Middle frontal gyrus (tissue), 1 donor: ENCODE measurements around the gene PSMB8.
A peak's percentile ranks its signal among the peaks of the same experiment; 100 is the strongest.

Source experiments
- DNase-seq: peaks from one replicate; pipeline ENCODE4 v3.0.0-alpha.2; 2015; ENCODE audit warnings: low spot score; ENCODE audit errors: extremely low spot score

PSMB8 gene

DNA sequence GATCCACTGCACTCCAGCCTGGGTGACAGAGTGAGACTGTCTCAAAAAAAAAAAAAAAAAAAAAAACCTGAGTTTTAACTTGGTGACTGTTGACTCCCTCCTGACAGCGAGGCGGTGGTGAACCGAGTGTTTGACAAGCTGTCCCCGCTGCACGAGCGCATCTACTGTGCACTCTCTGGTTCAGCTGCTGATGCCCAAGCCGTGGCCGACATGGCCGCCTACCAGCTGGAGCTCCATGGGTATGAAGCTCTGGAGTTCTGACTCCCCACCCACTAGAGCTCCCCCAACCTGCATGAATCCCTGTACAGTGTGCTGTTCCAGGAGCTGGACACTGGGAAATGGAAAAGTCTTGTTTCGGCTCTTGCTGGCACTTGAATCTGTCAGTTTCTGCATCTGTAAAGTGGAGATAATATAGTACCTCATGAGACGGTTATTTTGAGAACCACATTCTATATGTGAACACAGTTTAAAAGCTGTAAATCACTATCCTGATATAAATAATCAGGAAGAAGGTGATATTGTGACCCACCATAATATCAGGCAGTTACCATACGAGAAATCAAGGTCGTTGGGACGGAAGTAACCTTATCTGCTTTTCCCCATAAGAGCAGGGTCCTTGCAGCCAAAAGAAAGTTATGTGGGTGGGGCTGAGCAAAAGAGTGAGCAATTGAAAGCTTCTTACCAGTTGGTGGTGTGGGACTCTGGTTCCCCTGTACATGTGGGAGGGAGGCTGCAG lies 13.5 kb upstream of the PSMB8 start:
- DNase-seq, result no peak

DNA sequence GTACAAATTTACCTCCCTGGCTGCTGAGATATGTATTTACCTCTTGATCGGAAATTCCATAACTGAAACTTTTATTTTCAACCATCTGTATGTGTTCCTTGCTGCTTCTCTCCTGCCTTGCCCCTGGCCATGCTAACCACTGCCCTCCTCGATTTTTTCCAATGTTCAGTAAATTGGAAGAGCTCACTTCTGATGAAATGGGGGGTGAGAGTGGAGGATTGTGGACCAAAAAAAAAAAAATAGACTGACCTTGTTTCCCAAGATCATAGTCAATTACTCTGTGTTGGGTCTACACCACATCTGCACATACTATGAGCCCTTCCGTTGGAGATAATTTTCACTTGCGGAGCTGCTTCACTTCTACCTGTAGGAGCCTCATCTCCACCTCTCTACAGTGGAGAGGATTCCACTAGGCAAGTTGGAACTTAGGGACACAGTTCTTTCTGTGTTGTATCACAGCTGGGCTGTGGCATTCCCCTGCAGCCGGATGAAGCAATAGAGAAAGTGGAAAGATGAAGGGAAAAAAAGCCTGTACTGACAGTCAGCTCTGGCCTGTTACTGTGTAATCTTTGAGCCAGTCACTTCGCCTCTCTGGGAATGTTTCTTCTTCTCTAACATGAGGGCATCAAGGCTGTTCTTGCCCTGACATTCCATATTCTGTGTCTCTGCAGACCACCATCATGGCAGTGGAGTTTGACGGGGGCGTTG lies 11.8 kb upstream of the PSMB8 start:
- DNase-seq, result no peak

DNA sequence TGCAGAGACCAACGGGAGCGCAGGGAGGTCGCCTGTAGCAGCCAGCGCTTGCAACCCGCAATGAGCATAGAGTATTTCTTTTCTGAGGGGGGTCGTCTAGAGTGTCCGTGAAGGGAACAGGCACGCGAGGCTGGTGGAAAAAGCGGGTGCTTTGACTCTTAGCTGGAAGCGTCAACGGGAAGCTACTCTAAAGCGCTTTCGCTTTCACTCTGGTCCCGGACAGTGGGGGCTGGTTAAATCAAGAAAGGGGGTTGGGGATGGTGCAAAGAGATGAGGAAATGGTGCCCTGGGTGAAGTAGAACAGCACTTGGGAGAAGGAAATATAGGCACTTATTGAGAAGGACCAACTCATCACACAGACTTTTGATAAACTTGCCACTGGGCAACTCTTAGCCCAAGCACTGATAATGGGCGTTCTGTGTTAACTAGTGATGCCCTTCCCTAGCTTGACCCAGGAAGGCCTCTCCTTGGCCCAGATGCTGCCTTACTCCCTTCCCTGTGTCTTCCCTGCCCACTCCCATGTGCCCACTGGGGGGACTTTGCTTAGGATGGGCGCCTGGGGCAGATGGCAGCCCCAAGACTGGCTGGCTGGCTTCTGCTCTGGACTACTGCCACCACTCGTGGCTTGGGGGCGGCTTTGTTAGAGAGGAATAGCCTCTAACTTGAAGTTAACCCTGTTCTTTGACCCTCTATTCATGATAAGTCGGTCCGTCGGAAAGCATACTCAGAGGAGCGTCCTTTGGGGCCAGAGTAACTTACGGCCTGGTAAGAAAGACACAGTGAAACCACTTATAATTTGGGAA lies 10.7 kb upstream of the PSMB8 start:
- no peak for DNase-seq

DNA sequence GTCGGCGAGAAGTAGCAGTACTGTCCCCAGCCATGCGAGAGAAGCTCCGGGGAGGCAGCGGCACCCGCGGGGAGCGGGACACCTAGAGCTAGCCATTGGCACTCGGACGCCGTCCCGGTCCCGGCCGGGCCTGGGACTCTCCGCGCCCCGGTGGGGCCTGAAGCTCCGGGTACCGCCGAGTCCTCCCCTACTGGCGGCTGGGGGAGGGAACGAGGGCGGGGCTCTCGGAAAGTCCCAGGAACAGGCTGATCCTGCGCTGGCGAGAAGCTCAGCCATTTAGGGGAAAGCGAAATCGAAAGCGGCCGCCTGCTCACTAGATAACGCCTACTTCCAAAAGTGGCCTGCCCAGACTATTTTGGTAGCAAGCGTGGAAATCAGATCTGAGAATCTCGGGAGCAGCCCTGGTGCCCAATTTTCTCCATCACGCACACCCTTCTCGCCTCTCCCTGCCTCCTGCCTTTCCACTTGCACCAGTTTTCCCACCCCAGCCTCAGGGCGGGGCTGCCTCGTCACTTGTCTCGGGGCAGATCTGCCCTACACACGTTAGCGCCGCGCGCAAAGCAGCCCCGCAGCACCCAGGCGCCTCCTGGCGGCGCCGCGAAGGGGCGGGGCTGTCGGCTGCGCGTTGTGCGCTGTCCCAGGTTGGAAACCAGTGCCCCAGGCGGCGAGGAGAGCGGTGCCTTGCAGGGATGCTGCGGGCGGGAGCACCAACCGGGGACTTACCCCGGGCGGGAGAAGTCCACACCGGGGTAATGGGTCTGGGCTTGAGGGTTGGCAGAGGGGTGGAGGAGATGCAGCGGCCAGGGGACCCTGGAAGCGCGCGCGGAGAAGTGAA lies 9.9 kb upstream of the PSMB8 start, which contains the start of the genes PSMB9 and TAP1:
Gene PSMB9, plus strand, starts transcription at position 652 of the 835 bp plus-strand sequence. Its CDS starts 38 bp downstream, at position 690.
Gene TAP1, minus strand, starts transcription at position 164 of the 835 bp plus-strand sequence. Its CDS starts 68 bp downstream, at position 96.
- DNase-seq, result peak; percentile 91

DNA sequence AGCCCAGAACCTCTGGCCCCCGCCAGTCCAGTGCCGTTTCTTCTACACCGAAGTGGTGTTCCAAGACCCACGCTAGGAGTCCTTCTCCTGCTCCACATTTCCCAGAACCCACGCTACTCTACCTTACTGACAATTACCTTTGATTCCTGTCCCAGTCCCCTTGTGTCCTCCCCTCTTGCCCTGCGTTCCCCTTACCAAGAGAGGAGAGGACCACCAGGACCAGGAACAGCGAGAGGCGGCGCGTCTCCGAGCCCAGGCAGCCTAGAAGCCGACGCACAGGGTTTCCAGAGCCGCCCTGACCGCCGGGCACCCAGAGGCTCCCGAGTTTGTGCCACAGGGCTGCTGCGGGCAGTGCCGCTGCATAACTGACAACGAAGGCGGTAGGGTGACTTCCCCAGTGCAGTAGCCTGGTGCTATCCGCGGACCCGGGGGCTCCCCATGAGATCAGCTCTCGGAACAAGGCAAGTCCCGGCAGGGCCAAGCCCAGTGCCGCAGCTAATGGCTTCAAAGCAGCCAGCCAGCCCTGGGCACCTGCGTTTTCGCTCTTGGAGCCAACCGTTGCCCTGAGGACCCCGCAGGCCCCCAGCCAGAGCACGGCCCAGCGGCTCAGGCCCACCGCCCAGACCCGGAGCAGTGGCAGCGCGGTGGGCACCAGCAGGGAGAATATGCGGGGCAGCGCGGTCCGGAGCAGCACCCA lies 9.1 kb upstream of the PSMB8 start:
- DNase-seq, result no peak

DNA sequence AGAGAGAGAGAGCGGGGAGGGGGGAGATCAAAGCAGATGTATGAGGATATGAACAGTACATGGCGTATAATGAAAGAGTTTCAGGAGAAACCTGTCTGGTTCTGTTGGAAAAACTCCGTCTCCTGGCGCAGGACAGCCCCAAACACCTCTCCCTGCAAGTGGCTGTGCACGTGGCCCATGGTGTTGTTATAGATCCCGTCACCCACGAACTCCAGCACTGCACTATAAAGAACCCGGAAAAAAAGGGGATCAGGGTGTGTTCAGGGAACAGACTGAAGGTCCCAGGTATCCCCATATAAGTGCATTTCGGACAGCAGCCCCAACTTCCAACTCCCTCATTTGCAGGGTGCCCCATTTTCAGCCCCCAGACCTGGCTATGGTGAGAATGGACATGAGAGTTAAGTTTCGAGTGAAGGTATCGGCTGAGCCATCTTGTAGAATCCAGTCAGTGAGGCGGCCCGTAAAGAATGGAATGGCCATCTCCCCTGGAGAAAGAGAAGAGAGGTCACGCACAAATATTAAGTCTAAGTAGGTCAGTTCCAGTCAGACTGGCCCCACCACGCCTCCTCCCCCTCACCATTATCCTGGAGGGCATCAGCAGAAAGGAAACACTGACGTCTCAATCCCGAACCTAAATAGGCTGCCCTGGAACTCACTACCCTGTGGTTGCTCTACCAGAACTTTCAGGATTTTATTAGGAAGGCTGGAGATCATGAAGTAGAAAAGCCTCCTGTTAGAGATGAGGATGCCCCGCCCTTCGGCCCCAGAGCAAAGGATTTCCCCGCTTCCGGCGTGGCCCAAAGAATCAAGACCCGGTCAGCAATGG lies 8.4 kb upstream of the PSMB8 start:
- no peak for DNase-seq

DNA sequence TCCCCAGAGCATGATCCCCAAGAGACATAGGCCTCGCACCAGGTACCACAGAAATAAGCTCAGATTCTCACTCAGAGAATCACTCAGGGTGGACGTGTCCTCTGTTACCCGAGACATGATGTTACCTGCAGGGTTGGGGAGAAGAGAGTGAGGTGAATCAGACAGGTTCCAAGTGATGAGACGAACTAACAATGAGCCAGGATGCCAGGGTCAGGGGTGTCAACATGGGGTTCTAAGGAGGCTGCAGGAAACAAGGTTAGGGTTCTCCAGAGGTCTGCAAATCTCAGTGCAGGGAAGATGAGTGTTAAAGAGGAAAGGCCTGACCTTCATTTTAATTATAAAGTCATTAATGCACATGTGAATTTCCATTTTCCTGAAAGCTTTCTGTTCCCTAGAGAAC lies 7.2 kb upstream of the PSMB8 start:
- DNase-seq, result no peak

DNA sequence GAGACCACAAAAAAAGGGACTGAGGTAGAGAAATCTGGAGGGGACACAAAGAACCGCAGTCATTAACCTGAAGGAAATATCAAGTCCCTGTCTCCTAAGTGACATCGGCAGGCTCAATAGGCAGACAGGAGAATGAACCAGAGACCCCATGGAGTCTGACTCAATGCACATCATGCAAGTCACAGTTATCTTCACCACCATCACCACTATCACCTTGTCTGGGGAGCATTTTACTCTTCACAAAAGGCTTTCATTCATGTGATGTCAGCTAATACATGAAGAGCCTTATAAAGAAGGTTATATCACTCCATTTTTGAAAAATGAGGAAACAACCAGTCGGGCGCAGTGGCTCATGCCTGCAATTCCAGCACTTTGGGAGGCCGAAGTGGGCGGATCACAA lies 5.3 kb upstream of the PSMB8 start:
- no peak for DNase-seq

DNA sequence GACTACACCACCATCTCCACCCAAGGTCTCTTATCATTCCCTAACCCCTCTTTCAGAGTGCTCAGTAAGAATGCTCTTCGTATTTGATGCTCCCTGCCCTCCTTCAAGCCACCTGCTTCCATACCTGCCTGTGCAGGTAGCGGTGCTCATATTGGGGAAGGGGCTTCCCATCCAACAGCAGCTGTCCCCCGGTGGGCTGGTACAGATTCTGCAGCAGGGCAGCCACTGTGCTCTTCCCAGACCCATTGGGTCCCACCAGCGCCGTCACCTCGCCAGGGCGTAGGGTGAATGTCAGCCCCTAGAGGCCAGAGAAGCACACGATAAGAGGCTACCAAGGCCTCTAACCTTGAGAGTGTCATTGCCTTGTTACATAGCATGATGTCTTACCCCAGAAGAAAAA lies 3.9 kb upstream of the PSMB8 start:
- no peak for DNase-seq

DNA sequence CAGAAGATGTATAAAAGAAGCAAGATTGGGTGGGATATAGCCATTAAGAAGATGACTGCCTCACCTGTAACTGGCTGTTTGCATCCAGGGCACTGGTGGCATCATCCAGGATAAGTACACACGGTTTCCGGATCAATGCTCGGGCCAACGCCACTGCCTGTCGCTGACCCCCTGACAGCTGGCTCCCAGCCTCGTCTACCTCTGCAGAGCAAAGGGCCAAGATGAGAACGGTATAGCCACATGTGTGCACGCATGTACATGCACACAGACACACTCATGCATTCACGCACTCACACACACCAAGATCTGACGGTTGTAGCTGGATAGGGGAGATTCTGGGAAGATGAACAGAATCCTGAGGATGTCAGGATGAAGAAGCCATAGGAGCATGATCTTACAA lies 3.2 kb upstream of the PSMB8 start:
- DNase-seq, result no peak

DNA sequence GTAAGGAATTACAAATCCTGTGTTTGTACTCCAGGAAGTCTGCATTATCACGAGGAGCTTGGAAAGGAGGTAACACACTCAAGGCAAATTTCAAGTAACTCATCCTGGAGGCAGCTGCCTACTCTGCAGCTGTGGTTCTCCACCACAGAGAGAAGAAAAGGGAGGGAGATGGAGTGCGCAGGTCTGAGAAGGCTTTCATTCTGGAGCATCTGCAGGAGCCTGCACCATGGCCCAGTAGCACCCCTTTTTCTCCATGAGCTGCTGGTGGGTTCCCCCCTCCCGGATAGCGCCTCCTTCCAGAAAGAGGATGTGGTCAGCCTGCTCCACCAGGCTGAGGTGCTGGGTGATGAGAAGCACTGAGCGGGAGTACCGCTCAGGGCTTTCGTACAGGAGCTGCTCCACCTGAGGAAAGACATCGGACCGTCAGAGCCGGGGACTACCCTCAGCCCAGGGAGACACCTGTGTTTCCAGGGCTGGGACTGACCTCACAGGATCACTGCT lies 1.6 kb upstream of the PSMB8 start:
- DNase-seq, result no peak

DNA sequence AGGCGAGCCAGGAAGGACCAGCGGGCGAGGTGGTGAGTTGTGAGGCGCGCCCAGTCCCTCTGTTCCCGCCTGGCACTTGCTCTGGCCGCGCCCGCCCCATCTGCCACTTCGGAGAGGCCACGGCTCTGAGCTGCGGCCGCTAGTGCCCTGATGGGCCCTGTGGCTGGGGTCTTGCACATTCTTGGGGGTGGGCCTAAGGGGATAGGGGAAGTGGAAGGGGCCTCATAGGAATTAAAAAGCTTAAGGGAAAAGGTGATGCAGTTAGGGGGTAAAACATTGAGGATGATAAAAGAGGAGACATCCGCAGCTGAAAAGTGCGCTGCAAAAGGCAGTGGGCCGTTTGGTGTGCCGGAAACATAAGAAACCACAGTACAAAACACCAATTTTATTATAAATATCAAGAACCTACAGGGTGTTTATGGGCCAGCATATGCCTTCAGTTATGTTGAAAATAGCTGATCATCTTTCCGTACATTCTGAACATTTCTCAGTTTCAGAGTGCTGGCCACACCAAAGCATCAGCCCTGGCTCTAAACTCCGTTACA lies 1.1 kb upstream of the PSMB8 start:
- no peak for DNase-seq

DNA sequence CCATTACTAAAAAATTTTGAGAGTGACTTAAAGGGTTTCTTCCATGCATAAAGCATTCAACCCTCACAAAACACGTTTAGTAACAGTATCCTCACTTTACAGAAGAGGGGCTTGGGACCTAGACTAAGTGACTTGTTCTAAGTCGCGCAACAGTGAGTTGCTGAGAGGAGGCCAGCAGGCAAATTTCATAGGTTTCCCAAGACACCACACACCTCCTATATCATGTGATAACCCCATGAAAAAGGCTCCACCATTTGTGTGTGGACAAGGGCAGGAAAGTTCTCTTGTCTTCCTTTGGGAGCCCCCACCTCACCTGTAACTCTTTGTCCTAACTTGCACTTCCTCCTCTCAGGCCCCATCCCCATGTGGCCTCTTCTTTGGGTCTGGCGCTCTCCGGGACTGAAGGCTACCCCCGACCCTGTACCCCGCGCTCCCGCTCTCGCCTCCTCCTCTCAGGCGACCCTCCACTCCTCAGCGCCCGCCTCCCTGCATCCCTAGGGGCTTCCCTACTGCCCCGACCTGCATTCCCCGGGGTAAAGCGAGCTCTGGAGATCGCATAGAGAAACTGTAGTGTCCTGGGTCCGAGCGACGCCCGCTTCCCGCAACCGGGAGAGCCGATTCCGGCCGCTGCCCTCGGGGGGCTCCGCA lies 392 bp downstream of the PSMB8 start:
- DNase-seq, result no peak

DNA sequence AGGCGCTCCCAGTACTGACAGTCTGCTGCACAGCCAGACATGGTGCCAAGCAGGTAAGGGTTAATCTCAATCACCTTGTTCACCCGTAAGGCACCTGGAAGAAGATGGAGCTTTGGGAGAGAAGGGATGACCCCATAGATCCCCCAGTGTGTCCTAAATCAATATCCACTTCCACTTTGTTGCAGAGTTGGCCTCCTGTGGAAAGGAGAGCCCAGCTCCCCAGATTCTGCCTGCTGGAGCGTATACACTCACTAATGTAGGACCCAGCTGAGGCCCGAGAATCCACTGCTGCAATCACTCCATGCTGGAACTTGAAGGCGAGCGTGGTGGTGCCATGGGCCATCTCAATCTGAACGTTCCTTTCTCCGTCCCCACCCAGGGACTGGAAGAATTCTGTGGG lies 1.2 kb downstream of the PSMB8 start:
- no peak for DNase-seq

DNA sequence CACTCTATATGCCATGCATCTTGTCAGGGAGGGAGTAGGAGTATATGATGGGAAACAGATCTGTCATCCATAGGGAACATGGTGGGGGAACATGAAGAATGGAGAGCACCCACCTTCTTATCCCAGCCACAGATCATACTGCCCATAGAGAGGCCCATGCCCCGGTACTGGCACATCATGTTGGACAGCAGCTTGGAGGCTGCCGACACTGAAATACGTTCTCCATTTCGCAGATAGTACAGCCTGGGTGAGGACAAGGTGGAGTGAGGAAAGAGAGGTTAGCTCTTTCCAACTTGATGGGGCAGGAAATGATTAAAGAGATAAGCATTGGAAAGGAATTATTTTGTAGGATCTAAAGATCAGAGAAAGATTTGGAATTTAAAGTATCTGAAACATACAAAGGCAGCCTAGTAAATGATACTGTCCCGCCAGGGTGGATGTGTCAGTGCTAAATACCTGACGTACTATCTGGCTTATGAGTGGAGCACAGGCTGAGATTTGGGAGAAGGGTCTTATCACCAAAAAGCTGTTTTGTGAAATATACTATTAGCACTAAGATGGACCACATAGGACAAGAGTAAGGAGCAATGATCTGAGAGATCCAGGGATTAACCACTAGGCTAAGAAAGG lies 1.7 kb downstream of the PSMB8 start:
- no peak for DNase-seq

DNA sequence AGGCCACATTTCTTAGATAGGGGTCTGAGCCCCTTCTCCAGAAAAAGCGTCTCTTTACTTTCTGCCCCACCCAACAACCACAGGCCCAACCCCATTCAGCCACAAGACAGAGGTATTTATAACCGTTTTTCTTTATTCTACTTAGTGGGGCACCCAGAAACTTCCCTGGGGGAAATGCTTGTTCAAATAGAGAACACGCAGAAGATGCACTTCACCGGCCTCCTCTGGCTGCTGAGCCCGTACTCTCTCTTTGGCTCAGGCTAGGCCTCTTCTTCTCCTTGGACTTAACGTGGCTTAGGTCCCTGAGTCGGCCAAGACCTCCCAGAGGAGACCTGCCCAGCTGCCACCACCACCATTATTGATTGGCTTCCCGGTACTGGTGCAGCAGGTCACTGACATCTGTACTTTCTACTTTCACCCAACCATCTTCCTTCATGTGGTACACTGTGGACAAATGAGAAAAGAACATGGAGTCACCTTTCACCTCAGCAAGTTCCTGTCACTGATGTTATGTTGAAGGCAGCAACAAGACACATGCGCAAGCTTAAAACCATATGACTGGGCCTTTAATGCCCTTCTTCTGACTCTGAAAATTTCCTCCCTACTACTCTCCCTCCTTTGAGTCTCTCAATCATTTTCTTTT lies 3.1 kb downstream of the PSMB8 start:
- no peak for DNase-seq

DNA sequence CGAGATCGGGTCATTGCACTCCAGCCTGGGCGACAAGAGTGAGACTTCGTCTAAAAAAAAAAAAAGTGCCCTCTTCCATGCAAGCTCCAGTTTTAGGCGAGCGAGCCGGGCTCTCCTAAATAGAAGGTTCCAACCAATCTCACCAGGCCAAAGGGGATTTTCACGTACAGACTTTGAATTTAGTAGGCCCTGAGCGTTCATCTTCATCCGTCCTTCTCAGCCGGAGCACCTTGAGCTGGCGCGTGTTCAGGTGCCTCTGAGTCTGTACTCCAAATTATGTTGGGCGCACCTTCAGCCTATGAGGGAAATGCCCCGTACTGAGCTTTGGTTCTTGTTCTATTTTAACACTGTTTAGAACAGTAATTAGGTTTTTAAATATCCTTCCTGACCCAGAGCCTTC lies 4.5 kb downstream of the PSMB8 start:
- DNase-seq, result no peak
